GM18499 (cell line): ENCODE data around the gene GINM1.

ENCODE experiments used
- ATAC-seq: cut with Tn5 transposase; IDR thresholded peaks from one replicate; pipeline ENCODE4 v1.9.1; 2021; ENCODE audit warnings: moderate number of reproducible peaks; ENCODE audit not compliant: insufficient read depth, unreplicated experiment

Gene GINM1

DNA sequence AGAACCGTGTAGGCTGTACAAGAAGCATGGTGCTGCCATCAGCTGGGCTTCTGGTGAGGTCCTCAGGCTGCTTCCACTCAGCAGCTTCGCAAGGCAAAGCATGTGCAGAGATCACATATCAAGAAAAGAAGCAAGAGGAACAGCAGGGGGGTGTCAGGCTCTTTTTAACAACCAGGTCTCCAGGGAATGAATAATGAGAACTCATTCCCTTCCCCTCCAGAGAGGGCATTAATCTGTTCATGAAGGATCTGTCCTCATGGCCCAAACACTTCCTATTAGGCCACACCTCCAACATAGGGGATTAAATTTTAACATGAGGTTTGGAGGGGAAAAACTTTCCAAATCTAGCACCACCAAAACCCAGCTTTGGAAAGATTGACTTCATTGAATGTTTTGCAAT lies 20.0 kb downstream of the GINM1 start:
- ATAC-seq = no peak

DNA sequence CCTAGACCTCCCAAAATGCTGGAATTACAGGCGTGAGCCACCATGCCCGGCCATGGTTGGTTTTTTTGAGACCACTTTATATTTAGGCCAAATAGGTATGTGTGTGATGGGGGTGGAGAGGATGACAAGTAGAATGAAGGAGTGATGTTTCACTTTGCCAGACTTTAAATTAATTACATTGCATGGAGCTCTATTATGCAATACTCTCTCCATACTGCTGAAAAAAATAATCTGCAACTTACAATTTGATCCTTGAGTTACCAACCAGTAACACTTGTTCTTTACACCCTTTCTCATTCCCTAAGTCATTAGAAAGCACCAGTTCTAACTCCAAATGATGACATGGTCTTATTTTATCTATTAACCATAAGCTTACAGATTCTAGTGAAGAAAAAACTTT lies 26.8 kb downstream of the GINM1 start:
- ATAC-seq = no peak

DNA sequence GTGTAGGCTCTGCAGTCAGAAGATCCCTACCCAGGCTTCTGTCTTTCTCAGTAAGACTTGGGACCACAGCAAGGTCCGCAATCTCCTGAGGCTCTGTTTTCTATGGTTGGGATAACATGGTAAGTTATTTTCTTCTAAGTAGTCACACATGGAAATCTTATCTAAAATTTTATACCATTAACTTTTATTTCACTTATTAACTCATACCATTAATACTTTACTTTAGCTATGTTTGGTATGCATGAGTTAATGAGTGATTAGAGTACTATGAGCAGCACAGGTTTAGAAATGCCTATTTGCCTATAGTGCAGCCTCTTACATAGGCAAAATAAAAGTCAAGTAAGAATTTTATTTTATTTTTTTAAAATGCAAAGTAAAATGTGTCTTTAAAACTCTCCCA lies 27.2 kb downstream of the GINM1 start:
- no peak for ATAC-seq

DNA sequence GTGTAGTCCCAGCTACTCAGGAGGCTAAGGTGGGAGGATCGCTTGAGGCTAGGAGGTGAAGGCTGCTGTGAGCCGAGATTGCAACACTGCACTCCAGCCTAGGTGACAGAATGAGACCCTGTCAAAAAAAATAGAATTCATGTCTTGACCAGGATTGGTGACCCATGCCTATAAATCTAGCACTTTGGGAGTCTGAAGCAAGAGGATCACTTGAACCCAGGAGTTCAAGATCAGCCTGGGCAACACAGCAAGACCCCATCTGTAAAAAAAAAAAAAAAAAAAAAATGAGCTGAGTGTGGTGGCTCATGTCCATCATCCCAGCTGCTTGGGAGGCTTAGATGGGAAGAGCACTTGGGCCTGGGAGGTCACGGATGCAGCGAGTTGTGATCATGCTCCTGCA lies 34.3 kb downstream of the GINM1 start:
- ATAC-seq = no peak

DNA sequence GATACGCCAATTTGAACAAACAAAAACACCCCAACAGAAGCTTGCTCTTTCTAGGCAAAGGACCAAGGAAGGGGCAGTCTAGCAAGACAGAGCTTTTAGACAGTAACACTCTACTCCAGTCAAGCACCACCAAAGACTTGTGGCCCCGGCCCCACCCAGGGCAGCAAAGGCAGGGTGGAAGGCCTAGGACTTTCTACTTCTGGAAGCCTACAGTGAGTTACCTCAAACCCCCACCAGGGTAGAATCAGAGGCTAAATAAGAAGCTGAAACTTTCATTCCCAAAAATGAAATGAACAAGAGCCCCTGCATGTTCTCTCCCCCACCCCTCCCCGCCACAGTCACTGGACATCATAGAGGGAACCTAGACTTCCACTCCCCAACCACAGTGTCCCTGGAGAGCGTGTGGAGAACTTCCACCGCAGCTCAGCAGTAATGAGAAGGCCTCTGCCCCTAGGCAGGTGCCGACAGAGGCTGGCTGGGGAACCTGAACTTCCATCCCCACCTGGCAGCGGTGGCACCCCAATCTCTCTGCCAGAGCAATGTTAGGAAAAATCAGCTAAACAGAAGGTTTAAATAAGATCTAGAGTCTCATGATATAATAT lies 42.3 kb downstream of the GINM1 start:
- ATAC-seq = no peak

DNA sequence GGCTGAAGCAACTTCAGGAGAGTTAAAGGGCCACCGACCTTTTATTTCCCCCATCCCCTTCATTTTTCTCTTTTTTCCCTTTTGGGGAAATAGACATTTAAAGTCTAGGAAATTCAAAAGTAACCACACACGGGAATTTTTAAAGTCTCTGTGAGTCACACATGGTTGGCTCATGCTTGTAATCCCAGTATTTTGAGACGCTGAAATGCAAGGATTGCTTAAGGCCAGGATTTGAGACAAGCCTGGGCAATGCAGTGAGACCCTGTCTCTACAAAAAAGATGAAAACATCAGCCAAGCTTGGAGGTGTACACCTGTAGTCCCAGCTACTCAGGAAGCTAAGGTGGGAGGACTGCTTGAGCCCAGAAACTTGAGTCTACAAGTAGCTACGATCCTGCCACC lies 48.2 kb downstream of the GINM1 start:
- ATAC-seq = no peak

DNA sequence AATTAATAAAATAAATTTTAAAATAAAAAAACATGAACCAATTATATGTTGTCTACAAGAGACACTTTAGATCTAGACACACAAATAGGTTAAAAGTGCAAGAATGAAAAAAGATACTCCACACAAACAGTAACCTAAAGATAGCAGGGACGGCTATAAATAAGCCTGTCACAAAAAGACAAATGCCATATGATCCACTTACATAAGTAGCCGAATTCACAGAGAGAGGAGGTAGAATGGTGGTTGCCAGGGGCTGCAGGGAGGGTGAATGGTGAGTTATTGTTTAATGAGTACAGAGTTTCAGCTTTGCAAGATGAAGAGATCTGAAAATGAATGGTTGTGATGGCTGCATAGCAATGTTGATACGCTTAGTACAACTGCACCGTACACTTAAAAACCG lies 49.6 kb downstream of the GINM1 start:
- no peak for ATAC-seq

DNA sequence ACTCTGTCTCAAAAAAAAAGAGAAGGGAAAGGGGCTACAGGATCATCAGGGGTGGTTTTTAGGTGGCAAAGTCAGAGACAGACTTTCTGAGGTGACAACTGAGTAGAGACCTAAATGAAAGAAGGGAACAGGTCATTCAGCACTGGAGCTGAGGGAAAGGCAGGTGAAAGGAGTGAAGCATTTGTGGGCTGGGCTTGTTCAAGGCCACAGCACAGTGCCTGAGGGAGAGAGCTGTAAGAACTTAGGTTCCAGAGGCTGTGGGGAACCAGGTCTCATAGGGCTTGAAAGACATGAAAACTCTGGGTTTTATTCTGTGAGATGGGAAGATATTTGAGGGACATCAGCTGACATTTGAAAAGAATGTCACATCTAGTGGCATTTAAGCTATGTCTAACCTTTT lies 61.5 kb downstream of the GINM1 start:
- no peak for ATAC-seq

DNA sequence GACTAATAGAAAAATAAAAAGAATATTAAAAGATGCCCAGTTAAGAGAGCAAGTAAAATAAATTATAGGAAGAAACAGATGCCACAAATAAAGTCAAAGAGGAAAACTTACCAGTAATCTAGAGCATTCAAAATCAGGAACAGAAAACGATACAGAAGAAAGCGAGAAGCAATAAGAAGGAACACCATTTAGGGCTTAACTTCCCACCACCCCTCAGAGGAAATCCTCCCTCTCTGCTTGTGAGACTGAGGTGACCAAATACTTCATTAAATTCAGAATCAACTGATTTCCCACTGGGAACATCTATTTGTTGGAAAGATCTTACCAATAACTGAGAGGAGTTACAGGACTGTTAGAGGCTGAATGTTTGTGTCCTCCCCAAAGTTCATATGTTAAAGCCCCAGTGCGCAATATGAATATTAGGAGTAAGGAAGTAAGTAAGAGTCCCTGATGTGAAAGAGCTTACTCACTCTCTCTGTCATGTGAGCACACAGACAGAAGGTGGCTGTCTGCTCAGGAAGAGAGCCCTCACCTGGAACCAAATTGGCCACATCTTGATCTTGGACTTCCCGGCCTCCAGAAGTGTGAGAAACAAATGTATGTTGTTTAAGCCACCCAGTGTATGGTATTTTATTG lies 62.8 kb downstream of the GINM1 start:
- peak; percentile 60 for ATAC-seq

DNA sequence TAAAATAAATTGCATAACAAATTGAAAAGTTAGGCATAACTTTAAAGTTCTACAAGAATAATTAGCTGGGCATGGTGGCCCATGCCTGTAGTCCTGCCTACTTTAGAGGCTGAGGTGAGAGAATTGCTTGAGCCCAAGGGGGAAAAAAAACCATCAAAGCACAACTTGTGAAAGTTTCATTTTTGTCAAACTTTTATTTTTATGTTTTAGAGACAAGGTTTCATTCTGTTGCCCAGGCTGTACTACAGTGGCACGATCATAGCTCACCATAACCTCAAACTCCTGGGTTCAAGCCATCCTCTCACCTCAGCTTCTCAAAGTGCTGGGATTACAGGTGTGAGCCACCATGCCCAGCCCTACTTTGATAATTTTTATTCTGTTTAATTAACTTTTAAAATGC lies 68.1 kb downstream of the GINM1 start:
- no peak for ATAC-seq

DNA sequence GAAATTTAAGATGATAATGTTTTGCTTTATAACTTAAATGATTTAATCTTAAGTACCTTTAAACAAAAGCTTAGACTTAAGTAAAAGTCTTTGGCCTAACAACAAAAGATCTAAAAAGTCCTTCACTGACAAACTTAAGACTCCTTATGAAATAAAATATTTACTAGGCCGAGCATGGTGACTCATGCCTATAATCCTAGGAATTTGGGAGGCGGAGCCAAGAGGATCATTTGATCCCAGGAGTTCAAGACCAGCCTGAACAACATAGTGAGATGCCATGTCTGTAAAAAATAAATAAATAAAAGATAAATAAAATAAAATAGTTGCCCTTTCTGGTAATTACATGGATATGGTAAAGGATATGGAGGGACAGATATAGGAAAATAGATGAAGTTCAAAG lies 69.9 kb downstream of the GINM1 start:
- ATAC-seq = no peak
